ENCODE measurements around the gene OGFOD3.
"Not testable (repeated sequence)": the region's sequence is repeated elsewhere in the genome, so short reads cannot be mapped to it uniquely, and the experiment has no call there.

OGFOD3 gene

GRCh38 chr17:82349287-82349701 is 69.1 kb downstream of the OGFOD3 start:
- no peak for DNase-seq

DNA sequence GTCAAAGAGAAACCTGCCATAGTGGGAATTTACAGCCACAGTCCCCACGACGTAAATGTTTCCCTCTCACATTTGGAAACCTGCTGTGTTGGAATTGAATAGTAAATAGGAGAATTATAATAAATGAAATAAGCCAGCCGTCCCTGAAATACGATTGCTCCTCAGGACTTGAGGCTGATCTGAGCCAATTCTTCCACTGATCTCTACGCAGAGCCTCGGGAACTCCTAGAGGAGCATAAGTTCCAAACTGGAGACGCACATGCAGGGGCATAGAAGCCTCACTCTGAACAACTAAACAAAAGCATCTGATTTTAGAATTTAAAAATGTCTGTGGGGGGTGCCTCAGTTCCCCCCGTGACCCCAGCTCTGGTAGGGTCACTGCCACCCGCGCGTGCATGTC is 69.5 kb downstream of the OGFOD3 start:
- DNase-seq = no peak

GRCh38 chr17:82348434-82348833 is 70.0 kb downstream of the OGFOD3 start:
- DNase-seq = no peak

DNA sequence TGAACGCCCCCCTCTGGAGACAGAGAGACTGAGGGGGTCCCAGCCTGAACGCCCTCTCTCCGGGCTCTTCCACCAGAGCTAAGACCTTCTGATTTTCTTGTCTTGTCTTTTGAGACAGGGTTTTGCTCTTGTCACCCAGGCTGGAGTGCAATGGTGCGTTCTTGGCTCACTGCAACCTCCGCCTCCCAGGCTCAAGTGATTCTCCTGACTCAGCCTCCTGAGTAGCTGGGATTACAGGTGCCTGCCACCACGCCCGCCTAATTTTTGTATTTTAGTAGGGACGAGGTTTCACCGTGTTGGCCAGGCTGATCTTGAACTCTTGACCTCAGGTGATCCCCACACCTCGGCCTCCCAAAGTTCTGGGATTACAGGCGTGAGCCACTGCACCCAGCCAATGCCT is 70.4 kb downstream of the OGFOD3 start:
- not testable (repeated sequence) for DNase-seq

DNA sequence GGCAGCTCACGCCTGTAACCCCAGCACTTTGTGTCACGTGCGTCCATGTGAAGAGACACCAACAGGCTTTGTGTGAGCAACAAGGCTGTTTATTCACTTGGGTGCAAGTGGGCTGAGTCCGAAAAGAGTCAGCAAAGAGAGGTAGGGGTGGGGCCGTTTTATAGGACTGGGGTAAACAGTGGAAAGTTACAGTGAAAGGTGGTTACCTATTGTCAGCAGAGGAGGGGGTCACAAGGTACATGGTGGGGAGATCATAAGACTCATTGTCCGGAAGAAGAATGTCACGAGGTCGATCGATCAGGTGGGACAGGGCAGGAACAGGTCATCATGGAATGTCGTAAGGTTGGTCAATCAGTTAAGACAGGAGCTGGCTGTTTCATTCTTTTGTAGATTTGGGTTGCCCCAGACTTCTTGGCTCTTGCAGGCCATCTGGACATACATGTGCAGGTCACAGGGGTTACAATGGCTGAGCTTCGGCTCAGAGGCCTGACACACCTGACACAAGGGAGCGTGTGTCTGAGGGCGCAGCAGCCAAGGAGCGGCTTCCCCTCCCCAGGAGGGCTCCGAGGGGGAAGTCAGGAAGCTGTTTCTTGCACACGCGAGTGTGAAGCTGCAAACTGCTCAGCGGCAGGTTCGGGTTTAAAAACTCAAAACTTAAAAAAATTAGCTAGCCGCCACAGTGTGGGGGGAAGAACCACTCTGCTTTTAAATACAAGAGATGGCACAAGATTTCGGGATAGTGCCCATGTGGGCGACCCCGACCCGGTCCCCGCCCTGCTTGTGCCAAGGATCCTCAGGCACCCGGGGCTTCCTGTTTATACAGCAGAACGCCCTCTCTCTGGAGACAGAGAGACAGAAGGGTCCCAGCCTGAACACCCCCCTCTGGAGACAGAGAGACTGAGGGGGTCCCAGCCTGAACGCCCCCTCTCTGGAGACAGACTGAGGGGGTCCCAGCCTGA is 71.8 kb downstream of the OGFOD3 start:
- no peak for DNase-seq

DNA sequence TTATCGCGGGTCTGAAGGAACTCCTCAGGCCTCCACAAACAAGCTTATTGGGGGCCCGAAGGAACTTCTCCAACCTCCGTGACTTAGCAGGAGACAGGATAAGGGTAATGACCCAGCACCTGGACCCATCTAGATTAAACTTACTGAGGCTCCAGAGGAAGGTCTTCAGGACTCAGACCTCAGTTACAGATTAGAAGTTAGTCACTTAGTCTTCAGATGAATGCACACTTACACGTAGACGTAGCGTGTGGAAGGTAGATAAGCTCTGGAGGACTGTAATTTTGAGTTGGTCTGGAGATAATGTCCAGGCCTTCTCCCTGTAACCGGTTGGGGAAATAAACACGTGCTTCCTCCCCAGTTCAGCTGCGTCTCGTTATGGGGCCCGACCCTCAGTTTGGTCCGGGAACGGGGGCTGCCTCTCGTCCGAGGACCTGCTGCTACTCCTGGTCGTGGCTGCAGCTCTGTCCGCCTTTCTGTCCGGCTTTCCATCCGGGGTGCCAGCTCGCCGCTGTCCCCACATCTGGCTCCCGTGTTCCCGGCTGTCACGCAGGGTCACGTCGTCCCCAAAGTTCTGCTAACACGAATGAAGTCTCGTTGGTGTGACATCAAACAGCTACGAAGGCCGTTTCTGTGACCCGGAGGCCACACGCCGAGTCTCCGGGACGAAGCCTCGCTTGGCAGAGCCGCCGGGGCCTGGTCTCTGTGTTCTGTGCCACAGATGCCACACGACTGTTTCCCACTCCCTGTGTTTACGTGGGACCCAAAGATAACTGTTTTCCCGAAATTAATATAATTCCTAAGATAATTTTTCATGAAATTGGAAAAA is 73.0 kb downstream of the OGFOD3 start:
- DNase-seq = no peak

DNA sequence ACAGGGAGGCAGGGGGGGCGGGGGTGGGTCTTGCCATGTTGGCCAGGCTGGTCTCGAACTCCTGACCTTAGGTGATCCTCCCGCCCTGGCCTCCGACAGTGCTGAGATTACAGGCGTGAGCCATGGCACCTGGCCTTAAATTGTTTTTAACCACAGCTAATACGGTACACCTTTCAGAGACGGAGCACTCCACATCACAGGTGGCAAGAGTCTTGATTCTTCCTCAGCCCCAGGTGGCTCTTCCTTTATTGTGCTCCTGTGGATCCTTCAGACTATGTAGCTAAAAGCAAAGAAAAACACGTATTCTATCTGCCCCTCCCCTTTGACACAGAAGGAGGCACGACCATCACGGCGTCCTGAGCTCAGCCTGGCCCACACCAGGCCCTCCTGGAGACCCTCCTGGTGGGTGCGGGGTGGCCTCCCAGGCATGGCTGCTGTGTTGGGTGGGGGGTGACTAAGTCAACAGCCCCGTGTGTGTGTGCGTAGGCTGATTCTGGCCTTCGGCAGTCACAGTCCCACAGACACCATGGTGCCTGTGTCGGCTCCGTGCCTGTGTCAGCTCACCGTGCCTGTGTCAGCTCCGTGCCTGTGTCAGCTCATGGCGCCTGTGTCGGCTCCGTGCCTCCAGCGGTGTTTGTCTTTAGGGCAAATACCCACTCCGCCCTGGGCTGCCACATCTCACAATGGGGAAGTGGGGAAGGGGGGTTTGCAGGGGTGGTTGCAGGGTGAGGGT is 74.0 kb downstream of the OGFOD3 start:
- DNase-seq = no peak

- DNase-seq = no peak
Measured at GRCh38 chr17:82343560-82343959, 74.8 kb downstream of the OGFOD3 start.

- no peak for DNase-seq
Measured at GRCh38 chr17:82342361-82343079, 75.9 kb downstream of the OGFOD3 start.

GRCh38 chr17:82339634-82340580 is 78.5 kb downstream of the OGFOD3 start:
- DNase-seq = no peak

Measured in stimulated activated CD4-positive, alpha-beta T cell treated with anti-CD3 and anti-CD28 coated beads, Interleukin-4, amount 100 ng/mL, for 1 hour (primary cell).